ENCODE measurements around the gene CNIH2.
A peak's percentile ranks its signal among the peaks of the same experiment; 100 is the strongest.
"Not testable (repeated sequence)": the region's sequence is repeated elsewhere in the genome, so short reads cannot be mapped to it uniquely, and the experiment has no call there.

CNIH2 gene

GRCh38 chr11:66292543-66293332 lies 14.8 kb downstream of the CNIH2 start:
- no peak for DNase-seq

- DNase-seq = no peak
Measured at GRCh38 chr11:66293352-66293751, 15.4 kb downstream of the CNIH2 start.

- no peak for DNase-seq
Measured at GRCh38 chr11:66293777-66294625, 16.0 kb downstream of the CNIH2 start.

GRCh38 chr11:66294626-66295620 lies 16.9 kb downstream of the CNIH2 start:
- no peak for DNase-seq

GRCh38 chr11:66297610-66298009 lies 19.6 kb downstream of the CNIH2 start:
- DNase-seq = no peak

- DNase-seq = no peak
Measured at GRCh38 chr11:66299186-66299585, 21.2 kb downstream of the CNIH2 start.

GRCh38 chr11:66302656-66303055 lies 24.7 kb downstream of the CNIH2 start:
- no peak for DNase-seq

- no peak for DNase-seq
Measured at GRCh38 chr11:66309475-66309874, 31.5 kb downstream of the CNIH2 start.

- no peak for DNase-seq
Measured at GRCh38 chr11:66310324-66310723, 32.3 kb downstream of the CNIH2 start.

- DNase-seq = not testable (repeated sequence)
Measured at GRCh38 chr11:66310803-66311440, 32.9 kb downstream of the CNIH2 start.

GRCh38 chr11:66311470-66311964 lies 33.5 kb downstream of the CNIH2 start:
- no peak for DNase-seq

- peak; percentile 99 for DNase-seq
Measured at GRCh38 chr11:66311965-66312548, 34.1 kb downstream of the CNIH2 start.

- DNase-seq = peak; percentile 96 to 97
Measured at GRCh38 chr11:66312549-66313320, 34.8 kb downstream of the CNIH2 start.

- DNase-seq = no peak
Measured at GRCh38 chr11:66313321-66314185, 35.6 kb downstream of the CNIH2 start.

GRCh38 chr11:66314186-66314501 lies 36.2 kb downstream of the CNIH2 start:
- DNase-seq = no peak

GRCh38 chr11:66314561-66315497 lies 36.9 kb downstream of the CNIH2 start:
- no peak for DNase-seq

- no peak for DNase-seq
Measured at GRCh38 chr11:66315498-66315885, 37.5 kb downstream of the CNIH2 start.

- peak in 1 of 2 experiments; percentile 51 for DNase-seq
Measured at GRCh38 chr11:66315921-66316811, 38.2 kb downstream of the CNIH2 start.
